WTC11 (cell line): Measurements from ENCODE around the gene KRTAP10-2.

ENCODE experiments used
- ATF1 ChIP-seq: sonication (generic); formaldehyde crosslinking; IDR thresholded peaks from 2 replicates; pipeline ENCODE4 v1.8.1; 2023; ENCODE audit warnings: mild to moderate bottlenecking, moderate library complexity, missing genetic modification reagents
- FOXK1 ChIP-seq: sonication (generic); formaldehyde crosslinking; IDR thresholded peaks from 2 replicates; pipeline ENCODE4 v1.8.0; 2022; ENCODE audit warnings: mild to moderate bottlenecking, moderate library complexity, missing genetic modification reagents
- FOXP1 ChIP-seq: sonication (generic); formaldehyde crosslinking; IDR thresholded peaks from 2 replicates; pipeline ENCODE4 v1.8.0; 2022; ENCODE audit warnings: missing genetic modification reagents, mild to moderate bottlenecking, moderate library complexity, borderline replicate concordance
- TEAD1 ChIP-seq: sonication (generic); formaldehyde crosslinking; IDR thresholded peaks from 2 replicates; pipeline ENCODE4 v1.8.0; 2022; ENCODE audit warnings: mild to moderate bottlenecking, missing genetic modification reagents
- TP53 ChIP-seq: sonication (generic); formaldehyde crosslinking; IDR thresholded peaks from 2 replicates; pipeline ENCODE4 v1.8.1; 2023; ENCODE audit warnings: mild to moderate bottlenecking, missing genetic modification reagents
- ZNF423 ChIP-seq: fragments of 250-450 bp; sonication (Bioruptor Pico); IDR thresholded peaks from 2 replicates; pipeline ENCODE4 v2.1.2; 2022; ENCODE audit warnings: mild to moderate bottlenecking, moderate library complexity
- TF ChIP-seq, protein P1 (sequence below): sonication (generic); formaldehyde crosslinking; conservative IDR thresholded peaks from 2 replicates; pipeline ENCODE4 v1.8.1; 2022; ENCODE audit warnings: mild to moderate bottlenecking, missing genetic modification reagents
- TF ChIP-seq, protein P2 (sequence below): fragments of 200-600 bp; IDR thresholded peaks from 2 replicates; pipeline ENCODE4 v1.8.0; 2022; ENCODE audit warnings: antibody characterized with exemption
- TF ChIP-seq, protein P3 (sequence below): sonication (generic); formaldehyde crosslinking; IDR thresholded peaks from 2 replicates; pipeline ENCODE4 v1.8.1; 2022; ENCODE audit warnings: low read depth, mild to moderate bottlenecking, moderate library complexity, missing genetic modification reagents, borderline replicate concordance
- TF ChIP-seq, protein P4 (sequence below): fragments of 250-450 bp; sonication (Bioruptor Pico); conservative IDR thresholded peaks from 2 replicates; pipeline ENCODE4 v1.9.0; 2021; ENCODE audit warnings: mild to moderate bottlenecking

DNA sequence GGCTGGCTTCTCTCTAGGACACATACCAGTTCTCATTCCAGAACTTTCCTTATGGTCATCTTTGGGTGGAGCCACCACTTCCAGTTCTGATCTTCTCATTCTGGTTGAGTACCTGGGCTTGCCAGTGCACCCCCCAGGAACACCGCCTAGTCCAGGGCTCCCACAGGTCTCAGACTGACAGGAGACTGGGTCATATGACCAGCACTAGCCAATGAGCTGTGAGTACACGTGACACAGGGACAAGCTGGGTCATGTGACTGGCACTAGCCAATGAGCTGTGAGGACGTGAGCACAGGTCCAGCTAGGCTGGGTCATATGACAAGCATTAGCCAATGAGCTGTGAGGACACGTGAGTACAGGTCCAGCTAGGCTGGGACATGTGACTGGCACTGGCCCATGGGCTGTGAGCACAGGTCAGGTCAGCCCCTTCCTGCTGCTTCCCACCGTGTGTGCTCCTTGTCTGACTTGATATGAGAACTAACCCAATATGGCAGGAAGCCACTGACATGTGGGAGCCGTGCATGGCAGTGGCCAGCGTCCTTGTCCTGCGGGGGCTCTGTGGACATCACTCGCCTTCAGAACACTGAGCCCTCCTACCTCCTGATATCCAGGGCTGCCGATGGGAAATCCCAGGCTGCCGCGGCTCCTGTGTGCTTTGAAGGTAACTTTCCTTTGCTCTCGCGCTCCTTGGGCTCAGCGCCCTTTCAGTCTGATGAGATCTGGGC, 34.0 kb downstream of the KRTAP10-2 start:
- TF ChIP-seq, protein P1, sequence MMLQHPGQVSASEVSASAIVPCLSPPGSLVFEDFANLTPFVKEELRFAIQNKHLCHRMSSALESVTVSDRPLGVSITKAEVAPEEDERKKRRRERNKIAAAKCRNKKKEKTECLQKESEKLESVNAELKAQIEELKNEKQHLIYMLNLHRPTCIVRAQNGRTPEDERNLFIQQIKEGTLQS (CRISPR knock-in tag) = no peak
- TF ChIP-seq ATF1 (CRISPR knock-in tag) (no peak), FOXP1 (no peak), ZNF423 (CRISPR knock-in tag) (no peak), TP53 (no peak), TEAD1 (CRISPR knock-in tag) (no peak), FOXK1 (CRISPR knock-in tag) (no peak)
- TF ChIP-seq, protein P2, sequence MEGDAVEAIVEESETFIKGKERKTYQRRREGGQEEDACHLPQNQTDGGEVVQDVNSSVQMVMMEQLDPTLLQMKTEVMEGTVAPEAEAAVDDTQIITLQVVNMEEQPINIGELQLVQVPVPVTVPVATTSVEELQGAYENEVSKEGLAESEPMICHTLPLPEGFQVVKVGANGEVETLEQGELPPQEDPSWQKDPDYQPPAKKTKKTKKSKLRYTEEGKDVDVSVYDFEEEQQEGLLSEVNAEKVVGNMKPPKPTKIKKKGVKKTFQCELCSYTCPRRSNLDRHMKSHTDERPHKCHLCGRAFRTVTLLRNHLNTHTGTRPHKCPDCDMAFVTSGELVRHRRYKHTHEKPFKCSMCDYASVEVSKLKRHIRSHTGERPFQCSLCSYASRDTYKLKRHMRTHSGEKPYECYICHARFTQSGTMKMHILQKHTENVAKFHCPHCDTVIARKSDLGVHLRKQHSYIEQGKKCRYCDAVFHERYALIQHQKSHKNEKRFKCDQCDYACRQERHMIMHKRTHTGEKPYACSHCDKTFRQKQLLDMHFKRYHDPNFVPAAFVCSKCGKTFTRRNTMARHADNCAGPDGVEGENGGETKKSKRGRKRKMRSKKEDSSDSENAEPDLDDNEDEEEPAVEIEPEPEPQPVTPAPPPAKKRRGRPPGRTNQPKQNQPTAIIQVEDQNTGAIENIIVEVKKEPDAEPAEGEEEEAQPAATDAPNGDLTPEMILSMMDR = no peak
- TF ChIP-seq, protein P3, sequence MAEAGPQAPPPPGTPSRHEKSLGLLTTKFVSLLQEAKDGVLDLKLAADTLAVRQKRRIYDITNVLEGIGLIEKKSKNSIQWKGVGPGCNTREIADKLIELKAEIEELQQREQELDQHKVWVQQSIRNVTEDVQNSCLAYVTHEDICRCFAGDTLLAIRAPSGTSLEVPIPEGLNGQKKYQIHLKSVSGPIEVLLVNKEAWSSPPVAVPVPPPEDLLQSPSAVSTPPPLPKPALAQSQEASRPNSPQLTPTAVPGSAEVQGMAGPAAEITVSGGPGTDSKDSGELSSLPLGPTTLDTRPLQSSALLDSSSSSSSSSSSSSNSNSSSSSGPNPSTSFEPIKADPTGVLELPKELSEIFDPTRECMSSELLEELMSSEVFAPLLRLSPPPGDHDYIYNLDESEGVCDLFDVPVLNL (CRISPR knock-in tag) = no peak
- TF ChIP-seq, protein P4, sequence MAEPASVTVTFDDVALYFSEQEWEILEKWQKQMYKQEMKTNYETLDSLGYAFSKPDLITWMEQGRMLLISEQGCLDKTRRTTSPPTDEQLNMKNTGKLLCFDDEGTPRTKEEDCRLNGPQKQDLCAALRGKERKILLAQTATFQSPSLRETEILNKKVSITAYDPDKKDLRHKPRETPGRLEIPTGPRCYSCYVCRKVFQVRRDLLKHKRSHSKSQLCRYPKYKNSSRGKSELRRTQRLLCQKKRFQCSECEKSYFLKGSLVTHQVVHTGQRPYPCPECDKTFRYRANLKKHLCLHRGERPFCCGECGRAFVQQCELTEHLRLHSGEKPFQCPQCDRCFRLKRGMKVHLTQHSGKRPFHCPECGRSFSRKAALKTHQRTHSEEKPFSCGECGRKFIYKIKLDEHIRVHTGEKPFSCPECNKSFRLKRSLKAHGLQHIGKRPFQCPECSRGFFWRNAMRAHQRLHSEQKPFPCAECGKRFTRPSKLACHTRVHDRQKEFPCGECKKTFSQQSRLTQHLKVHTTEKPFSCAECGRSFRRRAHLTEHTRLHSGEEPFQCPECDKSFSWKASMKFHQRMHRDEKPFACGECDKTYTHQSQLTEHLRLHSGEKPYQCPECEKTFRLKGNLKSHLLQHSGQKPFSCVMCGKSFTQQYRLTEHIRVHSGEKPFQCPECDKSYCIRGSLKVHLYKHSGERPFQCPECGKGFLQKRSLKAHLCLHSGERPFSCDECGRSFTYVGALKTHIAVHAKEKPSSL = no peak
